ENCODE data around the gene ZNF136.

DNA sequence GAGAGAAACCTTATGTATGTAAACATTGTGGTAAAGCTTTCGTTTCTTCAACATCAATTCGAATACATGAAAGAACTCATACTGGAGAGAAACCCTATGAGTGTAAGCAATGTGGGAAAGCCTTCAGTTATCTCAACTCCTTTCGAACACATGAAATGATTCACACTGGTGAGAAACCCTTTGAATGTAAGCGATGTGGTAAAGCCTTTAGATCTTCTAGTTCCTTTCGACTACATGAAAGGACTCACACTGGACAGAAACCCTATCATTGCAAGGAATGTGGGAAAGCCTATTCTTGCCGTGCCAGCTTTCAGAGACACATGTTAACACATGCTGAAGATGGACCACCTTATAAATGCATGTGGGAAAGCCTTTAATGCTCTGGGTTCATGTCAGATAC, 24.7 kb downstream of the ZNF136 start:
- TF ChIP-seq, protein P1, sequence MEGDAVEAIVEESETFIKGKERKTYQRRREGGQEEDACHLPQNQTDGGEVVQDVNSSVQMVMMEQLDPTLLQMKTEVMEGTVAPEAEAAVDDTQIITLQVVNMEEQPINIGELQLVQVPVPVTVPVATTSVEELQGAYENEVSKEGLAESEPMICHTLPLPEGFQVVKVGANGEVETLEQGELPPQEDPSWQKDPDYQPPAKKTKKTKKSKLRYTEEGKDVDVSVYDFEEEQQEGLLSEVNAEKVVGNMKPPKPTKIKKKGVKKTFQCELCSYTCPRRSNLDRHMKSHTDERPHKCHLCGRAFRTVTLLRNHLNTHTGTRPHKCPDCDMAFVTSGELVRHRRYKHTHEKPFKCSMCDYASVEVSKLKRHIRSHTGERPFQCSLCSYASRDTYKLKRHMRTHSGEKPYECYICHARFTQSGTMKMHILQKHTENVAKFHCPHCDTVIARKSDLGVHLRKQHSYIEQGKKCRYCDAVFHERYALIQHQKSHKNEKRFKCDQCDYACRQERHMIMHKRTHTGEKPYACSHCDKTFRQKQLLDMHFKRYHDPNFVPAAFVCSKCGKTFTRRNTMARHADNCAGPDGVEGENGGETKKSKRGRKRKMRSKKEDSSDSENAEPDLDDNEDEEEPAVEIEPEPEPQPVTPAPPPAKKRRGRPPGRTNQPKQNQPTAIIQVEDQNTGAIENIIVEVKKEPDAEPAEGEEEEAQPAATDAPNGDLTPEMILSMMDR (IDR thresholded peaks at IDR 0.05) = no peak
- no peak for TF ChIP-seq POLR2A (IDR thresholded peaks at IDR 0.05)

Data from heart left ventricle (tissue), 13 donors.